Measurements from ENCODE around the gene ASS1.

The ASS1 gene

GRCh38 chr9:130498918-130499698 lies 54.3 kb downstream of the ASS1 start:
- no peak overlapping the region for H3K4me3 ChIP-seq (ENCODE audit: low read depth, low read length)
- no peak for DNase-seq (ENCODE audit: low read depth)
- TF ChIP-seq, protein P1, sequence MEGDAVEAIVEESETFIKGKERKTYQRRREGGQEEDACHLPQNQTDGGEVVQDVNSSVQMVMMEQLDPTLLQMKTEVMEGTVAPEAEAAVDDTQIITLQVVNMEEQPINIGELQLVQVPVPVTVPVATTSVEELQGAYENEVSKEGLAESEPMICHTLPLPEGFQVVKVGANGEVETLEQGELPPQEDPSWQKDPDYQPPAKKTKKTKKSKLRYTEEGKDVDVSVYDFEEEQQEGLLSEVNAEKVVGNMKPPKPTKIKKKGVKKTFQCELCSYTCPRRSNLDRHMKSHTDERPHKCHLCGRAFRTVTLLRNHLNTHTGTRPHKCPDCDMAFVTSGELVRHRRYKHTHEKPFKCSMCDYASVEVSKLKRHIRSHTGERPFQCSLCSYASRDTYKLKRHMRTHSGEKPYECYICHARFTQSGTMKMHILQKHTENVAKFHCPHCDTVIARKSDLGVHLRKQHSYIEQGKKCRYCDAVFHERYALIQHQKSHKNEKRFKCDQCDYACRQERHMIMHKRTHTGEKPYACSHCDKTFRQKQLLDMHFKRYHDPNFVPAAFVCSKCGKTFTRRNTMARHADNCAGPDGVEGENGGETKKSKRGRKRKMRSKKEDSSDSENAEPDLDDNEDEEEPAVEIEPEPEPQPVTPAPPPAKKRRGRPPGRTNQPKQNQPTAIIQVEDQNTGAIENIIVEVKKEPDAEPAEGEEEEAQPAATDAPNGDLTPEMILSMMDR (conservative IDR thresholded peaks at IDR 0.05; ENCODE audit: low read depth, low read length) = no peak

GRCh38 chr9:130499804-130500263 lies 55.1 kb downstream of the ASS1 start:
- DNase-seq (ENCODE audit: low read depth) = no peak
- TF ChIP-seq, protein P1 (conservative IDR thresholded peaks at IDR 0.05; ENCODE audit: low read depth, low read length) = no peak

DNA sequence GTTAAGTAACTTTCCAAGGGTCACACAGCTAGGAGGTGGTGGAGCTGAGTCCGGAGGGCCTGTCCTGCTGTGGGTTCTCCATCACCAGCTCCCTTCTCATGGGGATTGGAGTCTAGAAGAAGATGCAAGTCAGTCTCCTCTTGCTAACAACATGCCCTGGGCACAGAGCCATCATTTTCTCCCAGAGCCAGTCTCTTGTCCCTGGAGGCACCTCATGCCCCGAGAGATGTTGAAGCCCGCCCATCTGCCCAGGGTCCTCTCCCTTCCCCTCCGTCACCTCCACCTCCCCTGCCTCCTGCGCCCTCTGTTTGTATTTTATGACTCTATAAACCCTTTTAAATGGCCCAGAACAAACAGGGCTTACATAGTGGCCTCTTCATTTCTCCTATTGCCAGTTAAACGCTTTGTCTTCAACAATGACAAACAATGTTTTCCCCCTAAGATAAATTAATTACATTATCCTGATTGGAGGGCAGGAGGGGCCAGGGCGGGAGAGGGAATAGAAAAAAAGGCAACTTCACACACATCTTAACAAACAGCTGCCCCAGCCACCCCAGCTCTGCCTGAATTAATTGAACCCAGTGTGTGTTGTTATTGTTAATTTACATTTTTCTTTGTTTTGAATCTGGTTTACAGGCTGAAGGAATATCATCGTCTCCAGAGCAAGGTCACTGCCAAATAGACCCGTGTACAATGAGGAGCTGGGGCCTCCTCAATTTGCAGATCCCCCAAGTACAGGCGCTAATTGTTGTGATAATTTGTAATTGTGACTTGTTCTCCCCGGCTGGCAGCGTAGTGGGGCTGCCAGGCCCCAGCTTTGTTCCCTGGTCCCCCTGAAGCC lies 55.8 kb downstream of the ASS1 start:
- TF ChIP-seq, protein P1 (conservative IDR thresholded peaks at IDR 0.05; ENCODE audit: low read depth, low read length) = no peak
- no peak for DNase-seq (ENCODE audit: low read depth)
- H3K4me3 ChIP-seq (ENCODE audit: low read depth, low read length) = no peak overlapping the region

More at GRCh38 chr9:130499804-130500263, 55.1 kb downstream of the ASS1 start:
- H3K4me3 ChIP-seq (ENCODE audit: low read depth, low read length) = no peak overlapping the region

DNA sequence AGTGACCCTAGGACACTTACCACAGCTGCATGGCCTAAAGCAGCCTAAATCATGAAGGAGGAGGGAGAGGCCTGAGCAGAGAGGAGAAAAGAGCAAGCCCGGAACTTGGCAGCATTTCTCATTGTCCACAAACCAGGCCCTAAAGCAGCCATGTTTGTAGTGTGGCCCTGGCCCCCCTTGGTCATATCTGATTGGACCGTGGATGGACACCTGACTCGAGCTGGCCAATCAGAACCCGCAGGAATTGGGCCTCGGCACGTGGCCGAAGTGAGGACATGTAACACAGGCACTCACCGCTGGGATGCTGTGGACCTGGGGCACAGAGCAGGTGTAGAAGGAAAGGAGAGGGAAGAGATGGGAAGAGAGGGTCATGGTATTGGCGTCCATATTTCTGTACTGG lies 56.9 kb downstream of the ASS1 start:
- no peak for DNase-seq (ENCODE audit: low read depth)
- no peak overlapping the region for H3K4me3 ChIP-seq (ENCODE audit: low read depth, low read length)
- TF ChIP-seq, protein P1 (conservative IDR thresholded peaks at IDR 0.05; ENCODE audit: low read depth, low read length) = no peak

GRCh38 chr9:130508218-130508617 lies 63.5 kb downstream of the ASS1 start:
- no peak overlapping the region for H3K4me3 ChIP-seq (ENCODE audit: low read depth, low read length)
- TF ChIP-seq, protein P1 (conservative IDR thresholded peaks at IDR 0.05; ENCODE audit: low read depth, low read length) = no peak
- DNase-seq (ENCODE audit: low read depth) = no peak

- TF ChIP-seq, protein P1 (conservative IDR thresholded peaks at IDR 0.05; ENCODE audit: low read depth, low read length) = no peak
- DNase-seq (ENCODE audit: low read depth) = no peak
- no peak overlapping the region for H3K4me3 ChIP-seq (ENCODE audit: low read depth, low read length)
Observed at GRCh38 chr9:130512199-130512598, 67.4 kb downstream of the ASS1 start.

Measured in choroid plexus epithelial cell (primary cell).